T follicular helper cell (primary cell): ENCODE results near the gene ZBED6.
"Not testable (repeated sequence)": the region's sequence is repeated elsewhere in the genome, so short reads cannot be mapped to it uniquely, and the experiment has no call there.

ENCODE experiments used
- DNase-seq: peaks from one replicate; pipeline ENCODE4 v3.0.0-alpha.2; 2020; ENCODE audit warnings: low read depth

ZBED6 gene

DNA sequence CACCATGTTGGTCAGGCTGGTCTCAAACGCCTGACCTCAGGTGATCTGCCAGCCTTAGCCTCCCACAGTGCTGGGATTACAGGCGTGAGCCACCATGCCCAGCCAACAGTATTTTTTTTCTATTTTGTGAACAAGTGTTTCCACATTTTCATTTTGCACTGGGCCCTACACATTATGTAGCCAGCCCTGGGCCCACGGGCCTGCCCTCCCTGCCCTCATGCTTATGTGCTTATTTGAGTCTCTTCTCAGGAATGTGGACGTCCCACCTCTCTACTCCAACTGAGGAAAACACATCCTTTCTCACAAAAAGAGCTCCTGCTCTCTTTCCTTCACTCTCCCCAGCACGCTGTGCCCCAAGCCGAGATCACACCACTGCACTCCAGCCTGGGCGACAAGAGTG is 13.5 kb upstream of the ZBED6 start:
- DNase-seq: no peak

GRCh38 chr1:203789966-203790365 is 5.5 kb upstream of the ZBED6 start:
- no peak for DNase-seq

- no peak for DNase-seq
These were observed 3.9 kb upstream of the ZBED6 start for GRCh38 chr1:203791498-203791897.

- no peak for DNase-seq
These were observed 2.9 kb upstream of the ZBED6 start for GRCh38 chr1:203792486-203792885.

- not testable (repeated sequence) for DNase-seq
These were observed 1.9 kb upstream of the ZBED6 start for GRCh38 chr1:203793561-203793960.

DNA sequence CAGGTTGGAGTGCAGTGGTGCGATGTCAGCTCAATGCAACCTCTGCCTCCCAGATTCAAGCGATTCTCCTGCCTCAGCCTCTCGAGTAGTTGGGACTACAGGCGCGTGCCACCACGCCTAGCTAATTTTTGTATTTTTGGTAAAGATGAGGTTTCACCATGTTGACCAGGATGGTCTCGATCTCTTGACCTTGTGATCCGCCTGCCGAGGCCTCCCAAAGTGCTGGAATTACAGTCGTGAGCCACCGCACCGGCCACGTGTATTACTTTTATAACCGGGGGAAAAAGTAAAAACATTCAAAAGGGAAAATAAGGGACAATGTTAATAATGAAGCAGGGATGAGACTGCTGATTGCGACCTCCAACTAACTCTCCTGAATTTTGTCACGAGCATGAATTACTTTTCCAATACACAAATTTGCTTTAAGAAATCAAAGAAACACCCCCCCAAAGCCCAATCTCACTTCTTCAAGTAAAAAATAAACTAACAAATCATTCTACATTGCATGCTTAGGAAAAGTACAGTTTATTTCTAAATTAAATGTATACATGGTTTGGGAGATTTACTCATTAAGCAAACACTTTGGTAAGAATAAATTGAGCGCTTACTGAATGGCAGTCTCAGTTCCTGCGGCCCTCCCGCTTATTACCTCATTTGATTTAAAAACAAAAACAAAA is 521 bp upstream of the ZBED6 start:
- no peak for DNase-seq

- DNase-seq: no peak
These were observed 798 bp downstream of the ZBED6 start for GRCh38 chr1:203796236-203796605.

- no peak for DNase-seq
These were observed 1.8 kb downstream of the ZBED6 start for GRCh38 chr1:203797216-203797615.

DNA sequence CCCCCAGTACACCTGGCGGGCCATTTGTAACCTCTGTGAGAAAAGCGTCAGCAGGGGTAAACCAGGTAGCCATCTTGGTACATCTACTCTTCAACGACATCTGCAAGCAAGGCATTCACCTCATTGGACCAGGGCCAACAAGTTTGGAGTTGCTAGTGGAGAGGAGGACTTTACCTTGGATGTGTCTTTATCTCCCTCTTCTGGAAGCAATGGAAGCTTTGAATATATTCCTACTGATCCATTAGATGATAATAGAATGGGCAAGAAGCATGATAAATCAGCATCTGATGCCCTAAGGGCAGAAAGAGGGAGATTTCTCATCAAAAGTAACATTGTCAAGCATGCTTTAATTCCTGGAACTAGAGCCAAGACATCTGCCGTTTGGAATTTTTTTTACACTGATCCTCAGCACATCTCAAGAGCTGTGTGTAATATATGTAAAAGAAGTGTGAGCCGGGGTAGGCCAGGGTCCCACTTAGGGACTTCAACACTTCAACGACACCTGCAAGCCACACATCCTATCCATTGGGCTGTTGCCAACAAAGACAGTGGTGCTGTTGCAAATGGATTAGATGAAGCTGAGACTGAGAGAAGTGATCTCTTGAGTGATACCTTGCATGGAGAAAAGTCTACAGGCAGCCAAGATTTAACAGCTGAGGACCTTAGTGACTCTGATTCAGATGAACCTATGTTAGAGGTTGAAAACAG is 2.7 kb downstream of the ZBED6 start:
- no peak for DNase-seq

- no peak for DNase-seq
These were observed 3.7 kb downstream of the ZBED6 start for GRCh38 chr1:203799157-203799556.

DNA sequence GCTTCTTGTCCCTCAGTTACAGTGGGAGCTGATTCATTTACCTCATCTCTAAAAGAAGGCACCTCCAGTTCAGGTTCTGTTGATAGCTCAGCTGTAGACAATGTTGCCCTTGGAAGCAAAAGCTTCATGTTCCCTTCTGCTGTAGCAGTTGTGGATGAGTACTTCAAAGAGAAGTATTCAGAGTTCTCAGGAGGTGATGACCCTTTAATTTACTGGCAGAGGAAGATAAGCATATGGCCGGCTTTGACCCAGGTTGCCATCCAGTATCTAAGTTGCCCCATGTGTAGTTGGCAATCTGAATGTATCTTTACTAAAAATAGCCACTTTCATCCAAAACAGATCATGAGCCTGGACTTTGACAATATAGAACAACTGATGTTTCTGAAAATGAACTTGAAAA is 4.5 kb downstream of the ZBED6 start:
- DNase-seq: no peak

DNA sequence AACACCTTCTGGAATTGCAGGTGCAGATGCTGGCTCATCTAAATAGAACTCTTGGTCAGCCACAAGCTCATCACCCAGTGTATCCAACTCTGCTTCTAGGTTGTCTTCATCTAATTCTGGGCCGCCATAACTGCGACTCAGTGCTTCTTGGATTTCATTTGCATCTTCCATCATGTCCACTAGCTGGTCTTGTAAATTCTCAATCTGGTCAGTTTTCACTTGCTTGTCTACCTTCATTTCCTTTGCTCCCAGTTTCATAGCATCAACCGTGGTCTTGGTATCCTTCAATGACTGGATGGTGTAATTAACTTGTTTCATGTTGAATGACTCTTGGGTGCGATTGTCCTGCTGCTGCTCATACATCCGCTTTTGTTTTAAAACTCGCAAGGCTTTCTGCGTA is 10.3 kb downstream of the ZBED6 start:
- no peak for DNase-seq

DNA sequence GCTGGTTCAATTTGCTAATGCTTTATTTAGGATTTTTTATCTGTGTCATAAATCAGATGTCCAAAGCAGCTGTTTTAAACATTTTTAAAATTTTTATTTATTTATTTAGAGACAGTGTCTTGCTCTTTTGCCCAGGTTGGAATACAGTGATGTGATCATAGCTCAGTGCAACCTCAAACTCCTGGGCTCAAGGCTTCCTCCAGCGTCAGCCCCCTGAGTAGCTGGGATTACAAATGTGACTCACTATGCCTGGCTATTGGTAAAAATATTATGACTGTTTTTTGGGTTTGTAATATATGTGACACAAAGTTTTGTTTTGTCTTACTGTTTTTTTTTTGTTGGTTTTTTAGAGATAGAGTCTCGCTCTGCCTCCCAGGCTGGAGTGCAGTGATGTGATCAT is 11.8 kb downstream of the ZBED6 start:
- DNase-seq: no peak

DNA sequence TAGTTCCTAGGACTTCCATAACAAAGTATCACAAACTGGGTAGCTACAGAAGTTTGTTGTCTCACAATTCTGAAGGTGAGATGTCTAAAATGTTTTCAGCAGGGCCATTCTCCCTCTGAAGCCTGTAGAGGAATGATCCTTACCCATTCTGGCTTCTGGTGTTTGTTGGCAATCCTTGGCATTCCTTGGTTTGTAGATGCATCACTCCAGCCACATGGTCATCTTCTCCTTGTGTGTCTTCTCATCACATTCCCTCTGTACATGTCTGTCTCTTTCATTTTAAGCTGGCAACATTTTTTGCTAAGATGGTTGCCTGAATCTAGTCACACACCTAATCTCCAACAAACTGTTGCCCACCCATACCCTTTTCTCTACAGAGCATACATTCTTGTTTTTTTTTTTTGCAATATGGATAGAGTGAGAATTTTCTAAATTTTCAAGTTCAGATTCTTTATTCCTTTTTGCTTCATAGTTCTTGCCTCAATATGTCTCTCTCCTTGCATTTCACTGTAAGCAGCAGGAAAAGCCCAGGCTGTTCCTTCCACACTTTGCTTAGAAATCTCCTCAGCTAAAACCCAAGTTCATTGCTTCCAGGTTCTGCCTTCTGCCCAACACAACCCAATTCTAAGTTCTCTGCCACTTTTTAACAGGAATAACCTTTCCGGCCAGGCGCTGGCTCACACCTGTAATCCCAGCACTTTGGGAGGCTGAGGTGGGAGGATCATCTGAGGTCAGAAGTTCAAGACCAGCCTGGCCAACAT is 18.3 kb downstream of the ZBED6 start:
- no peak for DNase-seq

DNA sequence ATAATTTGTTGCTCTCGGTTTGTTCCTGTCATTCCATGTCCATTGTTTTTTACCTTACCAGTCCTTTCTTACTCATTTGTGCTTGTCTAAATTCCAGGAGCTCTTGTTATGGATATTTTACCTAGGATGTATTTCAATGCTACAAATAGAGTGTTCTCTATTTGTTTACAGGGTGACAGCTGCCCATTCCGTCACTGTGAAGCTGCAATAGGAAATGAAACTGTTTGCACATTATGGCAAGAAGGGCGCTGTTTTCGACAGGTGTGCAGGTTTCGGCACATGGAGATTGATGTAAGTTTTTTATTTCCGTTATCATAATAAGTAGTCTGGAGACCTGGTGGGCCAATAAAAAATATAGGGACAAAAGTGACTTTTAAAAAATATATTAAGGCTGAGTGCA is 23.0 kb downstream of the ZBED6 start:
- DNase-seq: no peak

DNA sequence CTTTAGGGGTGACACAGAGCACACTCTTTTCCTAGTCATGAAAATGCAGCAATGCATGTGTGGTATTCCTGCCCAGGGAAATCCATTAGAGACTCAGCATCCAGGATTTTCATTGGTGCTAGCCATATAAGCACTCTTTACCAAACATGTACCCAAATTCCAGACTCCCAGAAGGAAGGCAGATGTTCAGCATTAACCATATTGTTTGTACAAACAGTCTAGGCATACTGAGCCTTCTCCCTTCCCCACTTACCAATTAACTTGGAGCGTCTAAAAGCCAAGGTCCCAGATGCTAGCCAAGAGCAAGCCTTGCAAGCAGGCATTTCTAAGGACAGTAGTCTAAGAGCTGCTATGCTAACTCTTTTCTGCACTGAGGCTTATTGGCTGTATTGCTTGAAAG is 27.9 kb downstream of the ZBED6 start:
- DNase-seq: no peak

- no peak for DNase-seq
These were observed 30.8 kb downstream of the ZBED6 start for GRCh38 chr1:203826175-203826574.

DNA sequence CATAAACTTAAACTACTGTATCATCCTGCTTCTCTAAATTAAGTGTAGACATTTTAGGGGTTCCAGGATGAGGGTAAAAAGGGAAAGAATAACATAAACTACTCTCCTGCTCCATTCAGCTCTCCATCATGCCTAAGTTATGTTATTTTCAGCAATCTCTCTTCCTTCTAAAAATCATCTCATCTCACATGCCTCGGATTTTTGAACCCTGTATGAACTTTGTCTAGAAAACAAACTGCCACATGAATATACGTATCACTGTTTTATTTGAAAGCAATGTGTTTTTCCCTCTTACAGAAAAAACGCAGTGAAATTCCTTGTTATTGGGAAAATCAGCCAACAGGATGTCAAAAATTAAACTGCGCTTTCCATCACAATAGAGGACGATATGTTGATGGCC is 32.6 kb downstream of the ZBED6 start:
- no peak for DNase-seq

DNA sequence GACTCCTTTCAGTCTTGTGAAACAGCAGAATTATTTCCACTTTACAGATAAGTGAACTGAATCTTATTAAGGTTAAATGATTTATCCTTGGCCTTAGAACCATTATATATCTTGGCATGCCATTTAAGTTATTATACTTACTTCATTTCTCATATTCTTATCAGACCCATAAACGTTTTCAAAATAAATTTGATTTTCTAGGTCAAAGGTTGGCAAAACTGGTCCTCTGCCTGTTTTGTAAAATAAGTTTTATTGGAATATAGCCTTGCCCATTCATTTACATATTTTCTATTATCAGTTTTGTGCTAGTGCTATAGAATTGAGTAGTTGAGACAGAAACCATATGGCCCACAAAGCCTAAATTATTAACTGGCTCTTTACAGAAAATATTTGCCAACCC is 33.1 kb downstream of the ZBED6 start:
- no peak for DNase-seq

- DNase-seq: not testable (repeated sequence)
These were observed 33.8 kb downstream of the ZBED6 start for GRCh38 chr1:203829247-203829646.

DNA sequence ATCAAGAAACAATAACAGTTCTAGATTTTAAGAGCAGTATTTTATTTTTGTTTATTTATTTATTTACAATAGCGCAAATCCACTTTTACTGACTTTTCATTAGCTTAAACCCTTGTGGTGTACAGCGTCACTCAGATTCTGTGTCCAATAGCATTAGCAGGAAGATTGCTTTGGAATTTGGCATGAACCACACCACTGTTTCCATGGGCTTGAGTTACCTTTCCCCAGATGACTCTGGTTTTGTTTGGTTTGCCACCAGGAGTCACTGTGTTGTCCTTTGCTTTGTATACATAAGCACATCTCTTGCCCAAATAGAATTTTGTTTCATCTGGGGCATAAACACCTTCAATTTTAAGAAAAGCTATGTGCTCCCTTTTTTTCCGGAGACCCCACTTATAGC is 40.1 kb downstream of the ZBED6 start:
- no peak for DNase-seq

GRCh38 chr1:203839081-203839480 is 43.7 kb downstream of the ZBED6 start:
- DNase-seq: no peak

- no peak for DNase-seq
These were observed 44.9 kb downstream of the ZBED6 start for GRCh38 chr1:203840208-203840808.
